PFSK-1 (cell line): ENCODE measurements around the gene KDM5A.

Source experiments
- FOXP2 ChIP-seq: optimal IDR thresholded peaks from 2 replicates; pipeline ENCODE3; 2011; ENCODE audit warnings: borderline replicate concordance, control low read depth, inconsistent platforms; ENCODE audit not compliant: insufficient read depth; ENCODE audit errors: extremely low read length, extremely low read depth
- POLR2AphosphoS5 ChIP-seq: IDR thresholded peaks from 2 replicates; pipeline ENCODE4 v1.6.1; 2012; ENCODE audit warnings: low read depth, mild to moderate bottlenecking, control low read depth, low read length, moderate library complexity
- REST ChIP-seq, 2 experiments: IDR thresholded peaks; 2 replicates each; pipeline versions ENCODE4 v1.6.1 to v1.8.0; 2011 to 2012; ENCODE audit warnings: low read depth in 2 of 2, low read length in 2 of 2, control low read depth in 1 of 2, inconsistent platforms in 1 of 2, mild to moderate bottlenecking in 1 of 2, moderate library complexity in 1 of 2; ENCODE audit not compliant: insufficient read depth in 1 of 2
- SIN3A ChIP-seq: IDR thresholded peaks from 2 replicates; pipeline ENCODE4 v1.6.1; 2012; ENCODE audit warnings: mild to moderate bottlenecking, low read length, moderate library complexity, borderline replicate concordance; ENCODE audit not compliant: insufficient read depth
- TAF1 ChIP-seq: IDR thresholded peaks from 2 replicates; pipeline ENCODE4 v1.6.1; 2012; ENCODE audit warnings: low read length, control low read depth, borderline replicate concordance; ENCODE audit not compliant: insufficient read depth

Gene KDM5A

GRCh38 chr12:325906-326305 is 63.2 kb downstream of the KDM5A start:
- TF ChIP-seq FOXP2 (no peak), POLR2AphosphoS5 (no peak)

- no peak for TF ChIP-seq TAF1
- TF ChIP-seq REST (IDR thresholded peaks at IDR 0.05; ENCODE audit: insufficient read depth in 1 of 2, low read depth in 2 of 2, low read length in 2 of 2) = no peak
- no peak for TF ChIP-seq FOXP2
- no peak for TF ChIP-seq SIN3A
- no peak for TF ChIP-seq POLR2AphosphoS5
Observed at GRCh38 chr12:323507-323906, 65.6 kb downstream of the KDM5A start.

GRCh38 chr12:321606-322326 is 67.4 kb downstream of the KDM5A start:
- no peak for TF ChIP-seq POLR2AphosphoS5
- TF ChIP-seq TAF1 = no peak
- TF ChIP-seq REST (IDR thresholded peaks at IDR 0.05; ENCODE audit: insufficient read depth in 1 of 2, low read depth in 2 of 2, low read length in 2 of 2) = no peak
- no peak for TF ChIP-seq FOXP2
- no peak for TF ChIP-seq SIN3A

- TF ChIP-seq FOXP2 = no peak
- no peak for TF ChIP-seq SIN3A
- no peak for TF ChIP-seq TAF1
- no peak for TF ChIP-seq POLR2AphosphoS5
- TF ChIP-seq REST (IDR thresholded peaks at IDR 0.05; ENCODE audit: insufficient read depth in 1 of 2, low read depth in 2 of 2, low read length in 2 of 2) = no peak
Observed at GRCh38 chr12:318759-319515, 70.2 kb downstream of the KDM5A start.

- TF ChIP-seq TAF1 = no peak
- no peak for TF ChIP-seq SIN3A
- TF ChIP-seq FOXP2 = no peak
- no peak for TF ChIP-seq POLR2AphosphoS5
- TF ChIP-seq REST (IDR thresholded peaks at IDR 0.05; ENCODE audit: insufficient read depth in 1 of 2, low read depth in 2 of 2, low read length in 2 of 2) = no peak
Observed at GRCh38 chr12:308511-308910, 80.6 kb downstream of the KDM5A start.
